GM12878 (cell line): ENCODE results near the gene PITPNC1.
"Not testable (repeated sequence)": the region's sequence is repeated elsewhere in the genome, so short reads cannot be mapped to it uniquely, and the experiment has no call there.

ENCODE experiments used
- ATF7 ChIP-seq: fragments of 450-650 bp; IDR thresholded peaks from 2 replicates; pipeline ENCODE4 v1.6.1; 2016; ENCODE audit warnings: low read depth, mild to moderate bottlenecking
- BHLHE40 ChIP-seq, 2 experiments: fragments of 450-650 bp in 1 of 2; IDR thresholded peaks; 2 replicates each; pipeline ENCODE4 v1.6.1; 2011 to 2017; ENCODE audit warnings: low read depth in 2 of 2, borderline replicate concordance in 1 of 2, improper control_type of control experiment in 1 of 2, low read length in 1 of 2, mild to moderate bottlenecking in 1 of 2
- CHD2 ChIP-seq: IDR thresholded peaks from 2 replicates; pipeline ENCODE4 v1.6.1; 2011; ENCODE audit warnings: low read depth, low read length, improper control_type of control experiment, borderline replicate concordance
- EZH2 ChIP-seq: IDR thresholded peaks from 2 replicates; pipeline ENCODE4 v1.6.1; 2012; ENCODE audit warnings: low read depth, mild to moderate bottlenecking, control low read depth, inconsistent platforms, low read length, borderline replicate concordance; ENCODE audit not compliant: control insufficient read depth
- FOXK2 ChIP-seq: fragments of 450-650 bp; IDR thresholded peaks from 2 replicates; pipeline ENCODE4 v1.6.1; 2017; ENCODE audit warnings: mild to moderate bottlenecking, moderate library complexity
- KDM1A ChIP-seq: fragments of 200-600 bp; sonication (generic); IDR thresholded peaks from 2 replicates; pipeline ENCODE4 v1.6.1; 2016; ENCODE audit warnings: borderline replicate concordance
- MAX ChIP-seq: IDR thresholded peaks from 2 replicates; pipeline ENCODE4 v1.6.1; 2012; ENCODE audit warnings: low read depth, low read length, improper control_type of control experiment
- NRF1 ChIP-seq: conservative IDR thresholded peaks from 2 replicates; pipeline ENCODE4 v1.6.1; 2011; ENCODE audit warnings: mild to moderate bottlenecking, low read depth, low read length, improper control_type of control experiment
- POLR2A ChIP-seq: IDR thresholded peaks from 2 replicates; pipeline ENCODE4 v1.6.1; 2011; ENCODE audit warnings: low read depth, mild to moderate bottlenecking, low read length
- POLR2AphosphoS5 ChIP-seq: IDR thresholded peaks from 2 replicates; pipeline ENCODE4 v1.6.1; 2011; ENCODE audit warnings: mild to moderate bottlenecking, low read length, inconsistent platforms
- RCOR1 ChIP-seq: conservative IDR thresholded peaks from 2 replicates; pipeline ENCODE4 v1.6.1; 2012; ENCODE audit warnings: low read depth, low read length, improper control_type of control experiment
- RFX5 ChIP-seq: IDR thresholded peaks from 2 replicates; pipeline ENCODE4 v1.6.1; 2011; ENCODE audit warnings: low read depth, low read length, improper control_type of control experiment
- TARDBP ChIP-seq: IDR thresholded peaks from 2 replicates; pipeline ENCODE4 v1.6.1; 2016; ENCODE audit warnings: borderline replicate concordance
- ZNF217 ChIP-seq: fragments of 450-650 bp; IDR thresholded peaks from 2 replicates; pipeline ENCODE4 v1.6.1; 2017; ENCODE audit warnings: antibody characterized with exemption, mild to moderate bottlenecking

- TF ChIP-seq POLR2A; NRF1; POLR2AphosphoS5; CHD2; BHLHE40 (IDR thresholded peaks at IDR 0.05; ENCODE audit: borderline replicate concordance in 1 of 2, low read depth in 2 of 2, low read length in 1 of 2); MAX; RCOR1; ZNF217; KDM1A; TARDBP; FOXK2; EZH2; RFX5; ATF7: not testable (repeated sequence)
Observed at GRCh38 chr17:67422296-67422695, 45.2 kb downstream of the PITPNC1 start.
